NOMO-1 treated with dmso at 0.1 percent for 144 hours (cell line): ENCODE results near the gene FREM1.
"Not testable (repeated sequence)": the region's sequence is repeated elsewhere in the genome, so short reads cannot be mapped to it uniquely, and the experiment has no call there.

Experiments used
- DNase-seq: peaks from one replicate; lab custom pipeline; 2025; ENCODE audit not compliant: unreplicated experiment; lab: John Stamatoyannopoulos, UW

The FREM1 gene, protein sequence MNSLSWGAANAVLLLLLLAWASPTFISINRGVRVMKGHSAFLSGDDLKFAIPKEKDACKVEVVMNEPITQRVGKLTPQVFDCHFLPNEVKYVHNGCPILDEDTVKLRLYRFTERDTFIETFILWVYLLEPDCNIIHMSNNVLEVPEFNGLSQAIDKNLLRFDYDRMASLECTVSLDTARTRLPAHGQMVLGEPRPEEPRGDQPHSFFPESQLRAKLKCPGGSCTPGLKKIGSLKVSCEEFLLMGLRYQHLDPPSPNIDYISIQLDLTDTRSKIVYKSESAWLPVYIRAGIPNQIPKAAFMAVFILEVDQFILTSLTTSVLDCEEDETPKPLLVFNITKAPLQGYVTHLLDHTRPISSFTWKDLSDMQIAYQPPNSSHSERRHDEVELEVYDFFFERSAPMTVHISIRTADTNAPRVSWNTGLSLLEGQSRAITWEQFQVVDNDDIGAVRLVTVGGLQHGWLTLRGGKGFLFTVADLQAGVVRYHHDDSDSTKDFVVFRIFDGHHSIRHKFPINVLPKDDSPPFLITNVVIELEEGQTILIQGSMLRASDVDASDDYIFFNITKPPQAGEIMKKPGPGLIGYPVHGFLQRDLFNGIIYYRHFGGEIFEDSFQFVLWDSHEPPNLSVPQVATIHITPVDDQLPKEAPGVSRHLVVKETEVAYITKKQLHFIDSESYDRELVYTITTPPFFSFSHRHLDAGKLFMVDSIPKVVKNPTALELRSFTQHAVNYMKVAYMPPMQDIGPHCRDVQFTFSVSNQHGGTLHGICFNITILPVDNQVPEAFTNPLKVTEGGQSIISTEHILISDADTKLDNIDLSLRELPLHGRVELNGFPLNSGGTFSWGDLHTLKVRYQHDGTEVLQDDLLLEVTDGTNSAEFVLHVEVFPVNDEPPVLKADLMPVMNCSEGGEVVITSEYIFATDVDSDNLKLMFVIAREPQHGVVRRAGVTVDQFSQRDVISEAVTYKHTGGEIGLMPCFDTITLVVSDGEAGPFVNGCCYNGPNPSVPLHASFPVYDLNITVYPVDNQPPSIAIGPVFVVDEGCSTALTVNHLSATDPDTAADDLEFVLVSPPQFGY (N-terminal part only)

DNA sequence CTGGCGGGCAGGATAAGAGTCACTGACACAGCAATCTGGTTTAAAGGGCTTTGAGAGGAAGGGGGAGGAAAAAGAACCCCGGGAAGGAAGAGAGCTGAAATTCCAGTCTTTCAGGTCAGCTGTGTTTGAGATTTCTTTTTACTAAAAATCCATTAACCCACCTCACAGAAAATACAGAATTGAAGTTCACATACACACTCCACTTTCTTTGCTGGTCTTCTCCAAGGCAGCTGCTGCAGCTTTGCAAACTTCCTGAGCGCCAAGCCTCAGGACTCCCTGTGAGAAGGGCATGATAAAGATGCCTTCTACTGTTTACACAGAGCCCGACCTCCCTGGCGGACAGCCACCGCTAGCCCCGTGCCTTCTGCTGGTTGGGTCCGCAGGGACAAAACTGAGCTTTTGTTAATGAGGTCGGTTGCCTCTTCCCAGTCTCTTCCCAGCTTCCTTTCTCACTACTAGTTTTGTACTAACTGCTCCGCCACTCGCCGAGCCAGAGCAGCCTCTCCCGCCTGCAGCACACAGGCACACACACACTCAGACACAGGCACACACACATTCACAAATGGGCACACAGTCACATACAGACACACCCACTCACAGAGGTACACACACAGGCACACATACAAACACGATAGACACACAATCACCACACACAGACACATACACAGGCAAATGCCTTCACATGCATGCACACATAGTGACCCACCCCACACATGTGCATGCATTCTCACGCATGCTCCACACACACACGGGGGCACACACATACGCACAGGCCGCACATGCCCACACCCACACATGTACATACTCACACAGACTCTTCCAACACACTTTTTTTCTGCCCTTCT, at the start of gene FREM1:
TSS of gene FREM1 (minus strand) at position 468 of the 845 bp plus-strand sequence. CDS start 41,451 bp downstream, outside the sequence.
- no peak for DNase-seq

DNA sequence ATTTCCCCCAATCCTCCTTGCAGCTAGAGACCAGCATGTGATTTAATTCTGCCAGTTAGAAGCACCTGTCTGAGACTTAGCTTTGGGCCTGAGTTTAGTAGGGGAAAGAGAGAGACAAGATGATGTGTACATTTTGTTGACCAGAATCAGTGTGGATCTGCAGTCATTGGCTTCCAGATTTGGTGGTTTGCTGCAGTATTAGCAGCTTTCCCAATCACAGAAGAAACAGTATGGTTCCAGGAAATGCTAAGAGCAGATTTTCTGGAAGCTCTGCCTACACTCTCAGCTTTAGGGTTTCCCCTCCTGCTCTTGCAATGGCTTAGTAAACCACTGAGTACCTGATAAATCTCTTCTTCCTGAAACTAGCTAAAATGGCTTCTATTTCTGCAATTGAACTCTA, 48.8 kb upstream of the FREM1 start:
- no peak for DNase-seq

DNA sequence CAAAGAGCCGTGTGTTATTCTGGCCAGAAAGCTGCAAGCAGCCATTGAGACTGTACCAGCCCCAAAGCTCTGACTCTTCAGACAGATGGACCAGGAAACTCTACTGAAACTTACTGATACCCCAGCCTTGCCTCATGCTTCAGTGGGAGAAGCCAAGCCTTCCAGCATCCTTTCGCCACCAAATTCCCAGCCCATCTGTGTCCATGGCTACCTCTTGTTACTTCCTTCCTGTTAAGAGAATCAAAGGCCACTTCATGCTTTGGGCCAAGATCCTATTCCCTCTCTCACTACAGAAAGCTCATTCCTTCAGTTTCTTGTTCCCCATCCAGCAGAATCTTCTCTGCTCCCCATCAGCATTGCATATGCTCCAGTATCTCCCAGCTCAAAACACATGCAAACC, 46.9 kb upstream of the FREM1 start:
- no peak for DNase-seq

DNA sequence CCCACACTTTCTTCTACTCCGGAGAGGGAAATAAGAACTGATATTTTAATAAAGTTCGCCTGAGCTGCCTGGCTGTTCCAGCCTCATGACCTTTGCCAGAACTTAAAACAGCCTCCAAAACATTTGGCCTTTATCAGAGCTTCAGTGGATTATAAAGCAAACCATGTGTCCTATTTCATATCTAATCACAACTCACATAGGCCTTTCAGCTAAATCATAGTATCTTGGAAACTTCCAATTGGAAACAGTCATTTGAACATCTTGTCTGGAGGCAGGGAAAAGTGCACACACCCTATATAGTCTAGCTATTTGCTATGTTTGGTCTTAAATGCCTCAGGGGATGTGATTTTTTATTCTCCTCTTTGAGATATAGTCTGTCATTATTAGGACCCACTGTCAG, 46.0 kb upstream of the FREM1 start:
- DNase-seq: no peak

DNA sequence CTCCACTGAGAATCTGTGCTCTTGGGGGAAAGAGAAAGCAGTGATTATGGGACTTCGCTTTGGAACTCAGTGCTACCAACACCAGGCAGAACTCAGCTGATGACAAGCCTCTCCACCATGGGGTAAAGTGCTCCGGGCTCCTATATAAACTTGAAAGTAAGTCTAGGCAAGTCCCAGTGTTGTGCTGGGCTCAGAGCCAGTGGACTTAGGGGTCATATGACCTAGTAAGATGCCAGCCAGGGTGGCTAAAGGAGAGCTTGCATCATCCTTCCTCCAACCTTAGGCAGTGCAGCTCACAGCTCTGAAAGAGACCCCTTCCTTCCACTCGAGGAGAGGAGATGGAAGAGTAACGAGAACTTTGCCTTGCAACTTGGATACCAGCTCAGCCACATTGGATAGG, 35.1 kb upstream of the FREM1 start:
- no peak for DNase-seq

DNA sequence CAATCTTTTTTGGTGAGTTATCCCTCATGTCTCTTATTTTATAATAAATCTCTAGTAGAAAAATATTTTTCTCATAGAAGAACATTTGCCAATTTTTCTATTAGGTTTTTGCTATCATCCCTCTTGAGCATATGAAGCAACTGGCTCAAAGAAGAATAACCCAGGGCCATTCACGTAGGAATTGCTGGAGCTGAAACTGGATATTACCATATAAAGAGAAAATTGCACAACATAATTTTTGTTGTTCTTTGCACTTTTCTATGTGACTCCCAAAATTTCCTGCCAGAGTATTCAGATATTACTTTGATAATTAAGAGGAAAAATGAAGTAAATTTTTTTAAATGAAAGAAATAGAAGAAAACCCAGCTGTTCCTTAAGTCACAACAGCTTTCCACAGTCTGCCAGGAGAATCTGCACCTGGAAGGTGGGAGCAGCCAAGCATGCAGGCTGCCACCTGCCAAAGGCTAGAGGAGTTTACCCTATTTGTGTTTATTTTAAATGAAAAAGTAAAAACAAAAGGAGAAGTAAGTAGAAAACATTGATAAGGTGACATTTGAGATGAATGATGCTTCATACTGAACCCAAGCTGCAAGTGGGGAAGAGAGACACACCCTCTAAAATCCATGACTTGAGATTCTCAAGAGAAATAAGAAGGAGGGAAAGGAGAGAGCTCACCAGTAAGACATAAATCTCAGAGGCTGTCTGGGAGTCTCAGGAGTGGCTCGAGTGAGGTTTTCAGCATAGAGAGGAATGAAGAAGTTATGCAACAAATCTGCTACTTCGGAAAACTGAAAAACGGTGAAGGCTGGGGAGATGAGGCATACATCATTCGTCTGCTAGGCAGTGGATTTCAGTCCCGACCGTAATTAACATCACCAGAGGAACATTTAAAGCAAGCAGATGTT, 31.5 kb upstream of the FREM1 start:
- no peak for DNase-seq

DNA sequence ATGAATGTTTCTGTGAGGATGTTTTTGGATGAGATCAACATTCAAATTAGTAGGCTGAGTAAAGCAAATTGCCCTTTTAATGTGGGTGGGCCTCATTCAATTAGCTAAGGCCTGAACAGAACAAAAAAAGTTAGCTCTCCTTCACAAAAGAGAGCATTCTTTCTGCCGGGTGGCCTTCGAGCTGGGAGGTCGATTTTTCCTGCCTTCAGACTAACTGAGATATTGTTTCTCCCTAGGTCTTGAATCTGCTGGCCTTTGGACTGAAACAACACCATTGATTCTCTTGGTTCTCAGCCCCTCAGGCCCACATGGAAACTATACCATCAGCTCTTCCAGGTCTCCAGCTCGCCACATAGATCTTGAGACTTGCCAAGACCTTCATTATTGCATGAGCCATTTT, 29.1 kb upstream of the FREM1 start:
- DNase-seq: no peak

DNA sequence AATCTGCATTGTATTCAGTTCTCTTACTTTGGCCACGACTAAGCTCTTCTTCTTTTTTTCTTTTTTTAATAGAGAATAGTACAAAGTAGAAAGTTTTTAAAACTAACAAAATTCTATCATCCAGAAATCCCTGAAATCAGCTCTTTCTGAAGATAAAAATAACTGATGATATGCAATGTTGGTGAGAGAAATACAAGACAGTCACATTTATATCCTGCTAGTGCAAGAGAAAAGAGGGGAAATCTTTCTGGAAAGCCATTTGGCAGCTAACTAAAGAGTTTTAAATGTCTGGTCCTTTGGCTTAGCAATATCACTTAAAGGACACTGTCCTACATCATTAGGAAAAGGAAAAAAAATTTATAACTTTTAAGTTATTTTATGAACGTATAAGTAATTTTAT, 27.0 kb upstream of the FREM1 start:
- no peak for DNase-seq

DNA sequence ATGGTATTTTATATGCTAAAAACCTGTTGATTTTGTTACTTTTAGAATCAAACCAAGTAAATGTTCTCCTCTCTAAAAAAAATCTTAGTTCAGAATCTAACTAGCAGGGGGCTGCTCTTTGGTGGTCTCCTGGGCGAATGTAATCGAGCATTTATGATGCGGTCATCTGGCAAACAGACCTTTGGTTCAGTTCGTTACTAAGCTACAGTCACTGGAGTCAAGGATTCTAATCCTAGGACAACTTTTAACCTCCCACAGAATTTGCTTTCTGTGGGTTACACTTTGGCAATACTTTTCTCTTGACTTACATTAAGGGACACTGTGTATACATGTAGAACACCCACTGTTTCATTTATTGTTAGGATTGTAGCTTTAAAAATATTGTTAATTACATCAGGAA, 26.3 kb upstream of the FREM1 start:
- no peak for DNase-seq

DNA sequence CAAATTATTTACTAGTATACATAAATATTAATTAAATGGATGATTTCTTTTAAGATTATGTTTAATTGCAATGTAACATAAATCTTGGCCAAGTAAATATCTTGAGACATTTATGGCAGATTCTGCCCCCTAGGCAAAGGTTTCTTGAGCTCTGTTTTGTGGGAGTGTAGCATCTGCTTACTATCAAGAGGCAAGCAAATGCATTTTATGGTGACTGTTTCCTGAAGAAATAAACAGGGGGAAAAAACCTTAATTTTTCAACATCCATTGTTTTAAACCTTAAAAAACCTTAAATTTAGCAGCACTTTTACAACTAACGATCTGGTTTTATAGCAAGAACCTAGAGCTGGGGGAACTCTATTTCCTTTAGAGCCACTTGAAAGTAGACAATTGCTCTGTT, 25.7 kb upstream of the FREM1 start:
- no peak for DNase-seq

DNA sequence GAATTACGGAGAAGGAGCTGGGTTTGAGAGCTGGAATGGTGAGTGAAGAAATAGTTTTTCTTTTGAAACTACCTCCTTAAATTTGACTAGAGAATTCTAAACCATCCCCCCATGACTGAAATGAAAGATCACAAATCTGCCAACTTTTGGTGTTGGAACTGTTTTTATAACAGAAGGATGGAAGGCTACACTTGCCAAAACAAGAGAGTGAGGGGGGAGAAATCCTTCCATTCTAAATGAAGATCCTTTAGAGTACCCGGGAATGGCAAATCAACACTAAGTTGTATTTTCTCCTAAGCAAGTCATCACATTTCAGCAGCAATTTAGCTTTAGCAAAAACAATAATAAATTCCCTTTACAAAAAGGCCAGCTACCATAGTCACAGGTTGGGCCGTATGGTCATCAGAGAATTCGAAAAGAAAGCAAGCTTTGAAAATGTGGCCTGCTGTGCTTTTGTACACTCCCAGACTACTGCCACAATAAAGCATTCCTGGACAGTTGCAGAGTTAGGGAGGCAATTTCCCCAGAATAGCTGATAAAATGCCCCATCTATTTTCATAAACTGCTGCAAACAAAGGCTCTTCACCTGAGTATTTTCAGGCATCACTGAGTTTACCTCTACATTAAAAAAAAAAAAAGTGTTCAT, 25.0 kb upstream of the FREM1 start:
- no peak for DNase-seq

DNA sequence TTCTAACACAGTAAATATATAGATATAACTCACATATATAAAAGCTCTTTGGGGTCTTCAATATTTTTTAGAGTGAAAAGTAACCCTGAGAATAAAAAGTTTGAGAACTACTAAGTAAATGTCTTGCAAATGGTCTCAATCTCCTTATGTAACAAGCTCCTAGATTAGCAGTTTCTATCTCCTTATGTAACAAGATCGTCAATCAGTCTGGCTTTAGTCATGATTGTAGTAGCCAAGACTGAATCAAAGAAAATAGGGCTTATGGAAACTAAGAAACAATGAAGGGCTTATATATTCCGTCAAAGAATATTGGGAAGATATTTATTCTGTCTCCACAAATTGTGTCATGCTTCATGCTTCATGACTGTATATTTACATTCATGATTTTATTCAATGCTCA, 22.4 kb upstream of the FREM1 start:
- no peak for DNase-seq

DNA sequence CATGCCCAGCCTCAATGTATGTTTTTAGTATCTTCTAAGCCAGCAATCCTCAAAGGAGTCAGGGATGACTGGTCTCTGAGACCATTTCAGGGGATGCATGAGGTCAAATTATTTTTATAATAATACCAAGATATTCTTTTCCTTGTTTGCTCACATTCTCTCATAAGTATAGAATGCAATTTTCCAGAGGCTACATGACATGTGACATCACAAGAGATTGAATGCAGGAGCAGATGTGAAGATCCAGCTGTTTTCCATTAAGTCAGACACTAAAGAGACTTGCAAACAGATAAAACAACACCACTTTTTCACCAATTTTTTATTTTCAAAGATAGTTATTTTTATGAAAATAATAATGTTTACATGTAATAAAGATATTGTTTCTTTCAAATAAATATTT, 22.0 kb upstream of the FREM1 start:
- DNase-seq: no peak

DNA sequence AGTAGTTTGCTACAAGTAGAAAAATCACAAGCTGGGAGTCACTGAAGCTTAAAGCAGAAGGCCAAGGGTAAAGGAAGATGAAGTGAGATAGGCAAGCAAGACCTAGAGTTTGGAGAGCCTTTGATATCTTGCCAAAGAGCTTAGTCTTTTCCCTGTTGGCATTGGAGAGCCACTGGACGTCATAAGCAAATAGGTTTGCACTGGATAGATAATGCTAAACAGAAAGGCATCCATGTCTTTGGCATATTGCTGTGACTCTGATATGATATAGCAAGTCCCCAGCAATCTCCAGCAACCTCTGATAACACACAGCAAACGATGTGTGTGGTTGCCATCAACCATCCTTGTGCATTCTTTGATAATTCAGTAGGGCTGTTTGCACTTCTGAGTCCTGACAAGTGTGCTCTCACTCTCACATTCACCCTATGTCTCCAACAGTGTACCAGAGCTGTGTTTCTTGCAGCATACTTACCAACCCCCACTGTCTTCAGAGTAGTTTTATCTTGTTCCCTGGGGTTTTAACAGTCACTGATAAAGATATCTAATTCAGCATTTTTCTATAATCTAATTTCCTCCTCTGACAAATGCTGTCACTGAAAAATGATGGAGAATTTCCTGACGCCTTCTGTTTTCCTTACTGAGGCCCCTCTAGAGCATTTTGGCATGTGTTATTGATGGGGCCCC, 16.9 kb upstream of the FREM1 start:
- DNase-seq: no peak

DNA sequence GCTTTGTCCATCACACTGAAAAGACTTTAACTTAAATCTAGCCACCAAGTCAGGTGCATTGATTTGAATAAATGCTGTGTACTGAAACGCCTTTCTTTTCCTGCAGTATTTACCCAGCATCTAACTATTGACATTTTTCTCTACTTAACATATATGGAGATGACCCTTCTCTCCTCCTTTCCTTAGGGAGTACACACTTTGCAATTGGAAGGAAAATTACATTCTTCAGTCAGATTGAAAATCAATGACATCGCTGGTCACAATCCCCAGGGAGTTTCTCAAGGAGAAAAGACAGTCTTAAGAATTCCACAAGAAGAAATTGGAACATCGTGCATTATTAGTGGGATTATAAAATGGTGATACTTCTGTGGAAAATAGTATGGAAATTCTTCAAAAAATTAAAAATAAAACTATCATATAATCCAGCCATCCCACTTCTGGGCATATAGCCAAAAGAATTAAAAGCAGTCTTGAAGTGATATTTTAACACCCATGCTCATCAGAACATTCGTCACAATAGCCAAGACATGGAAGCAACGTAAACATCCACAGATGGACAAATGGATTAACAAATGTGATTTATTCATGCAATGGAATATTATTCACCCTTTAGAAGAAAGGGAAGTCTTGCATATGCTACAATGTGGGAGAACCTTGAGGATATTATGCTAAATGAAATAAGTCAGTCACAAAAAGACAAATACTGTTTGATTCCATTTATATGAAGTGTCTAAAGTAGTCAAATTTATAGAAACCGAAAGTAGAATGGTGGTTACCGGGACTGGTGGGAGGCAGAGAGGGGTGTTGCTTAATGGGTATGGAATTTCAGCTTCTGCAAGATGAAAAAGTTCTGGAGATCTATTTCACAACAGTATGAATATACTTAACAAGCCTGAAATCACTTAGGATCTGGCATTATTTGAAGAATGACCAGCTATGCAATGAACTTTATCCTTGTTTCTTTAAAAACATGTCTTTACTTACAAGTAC, 14.3 kb upstream of the FREM1 start:
- no peak for DNase-seq

DNA sequence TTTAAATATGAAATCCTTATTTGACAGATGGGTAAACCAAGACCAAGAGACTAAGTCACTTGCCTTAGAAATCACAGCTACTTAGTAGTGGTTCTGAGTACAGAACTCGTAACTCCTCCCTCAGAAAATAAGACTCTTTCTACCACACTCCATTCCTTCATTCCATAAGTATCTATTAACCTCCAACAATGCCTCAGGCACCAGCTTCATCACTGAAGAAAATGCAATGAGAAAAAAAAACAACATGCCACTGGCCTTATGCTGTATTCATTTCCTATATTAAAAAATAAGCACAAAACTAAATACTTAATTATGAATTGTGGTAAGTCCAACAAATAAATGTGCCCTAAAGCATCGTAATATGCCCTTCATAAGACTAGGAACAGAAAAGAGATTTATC, 13.5 kb upstream of the FREM1 start:
- no peak for DNase-seq

DNA sequence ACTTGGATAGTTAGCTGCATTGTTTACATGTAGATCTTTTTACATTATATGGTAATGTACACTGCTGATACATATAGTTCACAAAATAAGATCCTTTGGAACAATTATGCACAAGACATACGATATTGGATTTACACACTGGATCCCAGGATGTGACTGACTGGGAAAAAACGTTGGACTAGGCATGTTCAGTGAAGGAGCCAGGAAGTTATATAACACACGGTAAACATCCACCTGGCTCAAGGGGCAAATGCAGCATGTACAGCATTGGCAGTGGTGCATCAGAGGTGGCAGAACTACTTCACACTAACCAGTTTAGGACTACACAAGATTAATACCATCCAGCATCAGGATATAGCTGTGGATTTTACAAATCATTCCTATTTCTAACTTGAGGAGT, 10.6 kb upstream of the FREM1 start:
- not testable (repeated sequence) for DNase-seq

DNA sequence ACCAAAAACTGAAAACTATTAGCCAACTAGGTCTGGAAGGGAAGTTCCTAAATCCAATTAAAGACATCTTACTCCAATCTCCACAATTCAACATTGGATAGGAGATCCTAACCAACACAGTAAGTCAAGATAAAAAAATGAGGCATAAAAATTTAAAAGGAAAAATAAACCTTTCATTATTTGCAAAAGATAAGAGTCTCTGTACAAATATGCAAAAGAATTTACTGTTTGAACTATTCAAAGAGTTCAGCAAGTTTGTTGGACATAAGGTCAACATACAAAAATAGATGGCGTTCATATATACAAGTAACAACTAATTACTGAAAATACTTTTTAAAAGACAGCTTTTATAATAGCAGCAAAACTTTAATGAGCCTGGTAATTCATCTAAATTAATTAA, 3.1 kb upstream of the FREM1 start:
- no peak for DNase-seq
